GM12873 (cell line): ENCODE results near the gene TRPV6.

Experiments used
- CTCF ChIP-seq: IDR thresholded peaks from 2 replicates; pipeline ENCODE4 v1.5.1; 2012; ENCODE audit warnings: low read depth, mild to moderate bottlenecking, moderate library complexity, low read length, control low read depth; ENCODE audit not compliant: insufficient read depth; ENCODE audit errors: missing control alignments

Gene TRPV6

GRCh38 chr7:142897691-142898090 is 12.1 kb upstream of the TRPV6 start:
- TF ChIP-seq CTCF: no peak

- no peak for TF ChIP-seq CTCF
Measured at GRCh38 chr7:142896741-142897379, 11.3 kb upstream of the TRPV6 start.

- TF ChIP-seq CTCF: no peak
Measured at GRCh38 chr7:142896151-142896550, 10.6 kb upstream of the TRPV6 start.

GRCh38 chr7:142894985-142895593 is 9.5 kb upstream of the TRPV6 start:
- TF ChIP-seq CTCF: no peak

GRCh38 chr7:142894112-142894984 is 8.8 kb upstream of the TRPV6 start:
- no peak for TF ChIP-seq CTCF

GRCh38 chr7:142892951-142893350 is 7.4 kb upstream of the TRPV6 start:
- no peak for TF ChIP-seq CTCF

- no peak for TF ChIP-seq CTCF
Measured at GRCh38 chr7:142891490-142892082, 6.0 kb upstream of the TRPV6 start.
